Ovary (tissue), 3 donors: Measurements from ENCODE around the gene FTO.

Experiments used
- CTCF ChIP-seq, 3 donors: fragments of 450-650 bp in 2 of 3; fragments of 200-600 bp in 1 of 3; IDR thresholded peaks; one replicate each; pipeline versions ENCODE4 v1.5.1 to v1.8.0; 2016 to 2022; ENCODE audit warnings: antibody characterized with exemption in 3 of 3, mild to moderate bottlenecking in 1 of 3
- POLR2A ChIP-seq: fragments of 450-650 bp; IDR thresholded peaks from one replicate; pipeline ENCODE4 v1.6.1; 2017; ENCODE audit warnings: antibody characterized with exemption, mild to moderate bottlenecking, moderate library complexity
- donor health status: DM: no; HTN: no; CAD: no.

GRCh38 chr16:53693320-53693719 is 10.6 kb upstream of the FTO start:
- TF ChIP-seq CTCF (IDR thresholded peaks at IDR 0.05) (no peak), POLR2A (no peak)
